A549 (cell line): ENCODE data around the gene SMAD9. TPM values are rescaled to one million over a fixed set of nuclear protein-coding genes. Genes with fewer than 3 reads are reported as not detected.

Source experiments
- ATAC-seq, 2 experiments: fragments of 200-7000 bp in 1 of 2; fragments of >200 bp in 1 of 2; cut with Nextera tagmentation in 1 of 2; cut with Tn5 transposase in 1 of 2; 3 replicates each; pipeline versions ENCODE4 v1.8.0 to v1.9.1; 2018 to 2020; ENCODE audit warnings: mild to moderate bottlenecking in 1 of 2, moderate library complexity in 1 of 2
- CTCF ChIA-PET: fragments of 300-600 bp; sonication (Branson Sonifier 250); formaldehyde crosslinking; extraction: SDS; loops from one replicate; lab custom pipeline; 2021; ENCODE audit warnings: antibody characterized with exemption, inconsistent platforms; lab: Yijun Ruan, JAX
- POLR2A ChIA-PET: fragments of 350-600 bp; formaldehyde crosslinking; extraction: SDS; loops from one replicate; lab custom pipeline; 2021; ENCODE audit warnings: antibody characterized with exemption, inconsistent platforms; lab: Yijun Ruan, JAX
- DNase-seq, 2 experiments: peaks; one replicate each; pipeline versions ENCODE4 v3.0.0 to v3.0.0-alpha.2; 2011 to 2016; ENCODE audit warnings: low read depth in 1 of 2, low spot score in 1 of 2
- FAIRE-seq: peaks from 2 replicates; lab custom pipeline; 2011; peaks lifted over from hg19 to GRCh38; lab: Jason Lieb, UNC
- H3K27ac ChIP-seq, 2 experiments: fragments of >200 bp; sonication (Bioruptor Twin); formaldehyde crosslinking; 3 replicates each; pipeline ENCODE4 v1.5.1; 2016 to 2017
- H3K4me1 ChIP-seq: fragments of >200 bp; sonication (Bioruptor Twin); formaldehyde crosslinking; 3 replicates; pipeline ENCODE4 v1.6.1; 2016
- H3K4me2 ChIP-seq: fragments of >200 bp; sonication (Bioruptor Twin); formaldehyde crosslinking; 3 replicates; pipeline ENCODE4 v1.6.1; 2016
- H3K4me3 ChIP-seq: fragments of >200 bp; sonication (Bioruptor Twin); formaldehyde crosslinking; 3 replicates; pipeline ENCODE4 v1.5.1; 2016
- H3K9me3 ChIP-seq: fragments of >200 bp; sonication (Bioruptor Twin); formaldehyde crosslinking; 3 replicates; pipeline ENCODE4 v1.6.1; 2016
- CBX8 ChIP-seq: fragments of 200-600 bp; sonication (generic); IDR thresholded peaks from 2 replicates; pipeline ENCODE4 v1.6.1; 2016
- CHD4 ChIP-seq: fragments of 200-600 bp; sonication (generic); IDR thresholded peaks from 2 replicates; pipeline ENCODE4 v1.6.1; 2016; ENCODE audit warnings: antibody characterized with exemption, mild to moderate bottlenecking, borderline replicate concordance
- EHF ChIP-seq: fragments of 250-450 bp; sonication (Bioruptor Pico); IDR thresholded peaks from 2 replicates; pipeline ENCODE4 v1.5.0; 2020; ENCODE audit warnings: mild to moderate bottlenecking
- FOSB ChIP-seq: fragments of 250-450 bp; sonication (Bioruptor Pico); IDR thresholded peaks from 2 replicates; pipeline ENCODE4 v1.5.0; 2020; ENCODE audit warnings: mild to moderate bottlenecking, moderate library complexity
- FOSL2 ChIP-seq, 2 experiments: fragments of 450-650 bp in 1 of 2; fragments of >200 bp in 1 of 2; sonication (Bioruptor Twin) in 1 of 2; formaldehyde crosslinking; IDR thresholded peaks; 2 replicates each; pipeline versions ENCODE4 v1.5.0 to v1.6.1; 2016 to 2020; ENCODE audit warnings: mild to moderate bottlenecking in 1 of 2, moderate library complexity in 1 of 2
- GATA3 ChIP-seq: IDR thresholded peaks from 2 replicates; pipeline ENCODE4 v1.6.1; 2012; ENCODE audit warnings: borderline replicate concordance
- HDAC2 ChIP-seq: fragments of 200-600 bp; sonication (generic); IDR thresholded peaks from 2 replicates; pipeline ENCODE4 v1.6.1; 2016
- HEYL ChIP-seq: fragments of 250-450 bp; sonication (Bioruptor Pico); IDR thresholded peaks from 2 replicates; pipeline ENCODE4 v1.8.0; 2021; ENCODE audit warnings: mild to moderate bottlenecking, moderate library complexity
- MYC ChIP-seq: IDR thresholded peaks from 2 replicates; pipeline ENCODE4 v1.6.1; 2012; ENCODE audit warnings: mild to moderate bottlenecking, inconsistent platforms, low read length, improper control_type of control experiment, borderline replicate concordance
- NFE2L2 ChIP-seq: fragments of 150-350 bp; conservative IDR thresholded peaks from 2 replicates; pipeline ENCODE4 v1.6.1; 2014; ENCODE audit warnings: low read length
- NPAS2 ChIP-seq: fragments of 250-450 bp; sonication (Bioruptor Pico); IDR thresholded peaks from 2 replicates; pipeline ENCODE4 v1.8.0; 2022; ENCODE audit warnings: mild to moderate bottlenecking, moderate library complexity, borderline replicate concordance
- POLR2A ChIP-seq: IDR thresholded peaks from 2 replicates; pipeline ENCODE4 v1.6.1; 2012; ENCODE audit warnings: mild to moderate bottlenecking, low read length
- RARB ChIP-seq: fragments of 250-450 bp; sonication (Bioruptor Pico); IDR thresholded peaks from 2 replicates; pipeline ENCODE4 v1.8.0; 2021; ENCODE audit warnings: mild to moderate bottlenecking, moderate library complexity
- RFX5 ChIP-seq: fragments of 450-650 bp; IDR thresholded peaks from 2 replicates; pipeline ENCODE4 v1.7.1; 2014; ENCODE audit warnings: antibody characterized with exemption, mild to moderate bottlenecking, moderate library complexity
- SREBF2 ChIP-seq: fragments of 450-650 bp; IDR thresholded peaks from 2 replicates; pipeline ENCODE4 v1.6.1; 2014; ENCODE audit warnings: mild to moderate bottlenecking, moderate library complexity
- TFCP2L1 ChIP-seq: fragments of 250-450 bp; sonication (Bioruptor Pico); IDR thresholded peaks from 2 replicates; pipeline ENCODE4 v1.5.0; 2021; ENCODE audit warnings: mild to moderate bottlenecking
- ZC3H11A ChIP-seq: fragments of 450-650 bp; IDR thresholded peaks from 2 replicates; pipeline ENCODE4 v1.6.1; 2014; ENCODE audit warnings: antibody characterized with exemption, mild to moderate bottlenecking
- ZNF302 ChIP-seq: fragments of 250-450 bp; sonication (Bioruptor Pico); IDR thresholded peaks from 2 replicates; pipeline ENCODE4 v1.9.0; 2021; ENCODE audit warnings: inconsistent platforms, mild to moderate bottlenecking, moderate library complexity
- WGBS: methylation state at CpG from one replicate; pipeline ENCODE4 v1.1.6; 2017; ENCODE audit errors: missing lambda C conversion rate; 5-methylcytosine and 5-hydroxymethylcytosine counted together
- polyA plus RNA-seq, 4 experiments: library from polyadenylated mRNA; depleted of rRNA in 3 of 4; stranded (reverse); fragments of >200 nt; fragmentation: RNase III in 1 of 4; extraction: RNeasy Plus Mini Kit Qiagen cat#74134 plus additional on column Dnase treatment in 1 of 4; gene quantifications; 2 replicates in 3 of 4; 3 replicates in 1 of 4; pipeline ENCODE4 v1.2.3, GENCODE V29; 2011 to 2017
- TF ChIP-seq, protein P1 (sequence below): fragments of 150-350 bp; IDR thresholded peaks from 2 replicates; pipeline ENCODE4 v1.6.1; 2014; ENCODE audit warnings: low read depth, mild to moderate bottlenecking, low read length
- TF ChIP-seq, protein P2 (sequence below): fragments of >200 bp; sonication (Bioruptor Twin); formaldehyde crosslinking; IDR thresholded peaks from 3 replicates; pipeline ENCODE4 v1.5.1; 2016
- TF ChIP-seq, protein P3 (sequence below): IDR thresholded peaks from 2 replicates; pipeline ENCODE4 v1.6.1; 2012

SMAD9 gene
- polyA plus RNA-seq, 2 of the 4 experiments (the other 2 are of a cell fraction), result 0.04 to 0.06 TPM

DNA sequence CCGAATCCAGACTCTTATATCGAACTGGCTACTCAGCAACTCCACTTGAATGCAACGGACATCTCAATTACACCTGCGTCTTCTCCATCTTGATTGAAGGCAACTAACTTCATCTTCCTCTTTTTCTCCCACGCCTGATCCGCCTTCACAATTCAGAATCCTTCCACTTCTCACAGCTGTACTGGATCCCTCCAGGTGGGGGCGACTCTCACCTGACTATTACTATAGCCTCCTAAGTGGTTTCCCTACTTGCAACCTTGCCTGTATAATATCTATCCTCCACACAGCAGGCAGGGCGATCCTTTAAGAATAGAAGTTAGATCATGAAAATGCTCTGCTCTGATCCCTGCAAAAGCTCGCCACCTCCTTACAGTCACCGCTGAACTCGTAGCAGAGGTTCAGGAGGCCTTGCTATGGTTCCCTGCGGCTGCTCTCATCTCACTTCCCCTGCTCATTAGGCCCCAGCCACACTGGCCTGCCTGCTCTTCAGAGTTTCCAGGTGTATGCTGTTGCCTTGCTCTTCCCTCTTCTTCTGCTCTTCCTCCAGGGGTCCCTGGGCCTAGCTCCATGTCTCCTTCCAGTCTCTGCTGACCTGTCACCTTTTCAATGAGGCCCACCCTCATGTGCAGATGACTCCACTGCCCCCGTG, 69.1 kb downstream of the SMAD9 start:
- no peak for DNase-seq
- Histone ChIP-seq H3K4me2 (no peak overlapping the region), H3K27ac (no peak overlapping the region), H3K4me1 (no peaks in the 10 kb centered on the region), H3K4me3 (no peak overlapping the region), H3K9me3 (no peaks in the 10 kb centered on the region)
- CTCF ChIA-PET, result no interaction called here
- 85% methylated on average over 12 of the region's 13 CpGs for WGBS
- ATAC-seq, result no peak
- POLR2A ChIA-PET, result no interaction called here
- no peak for FAIRE-seq
- TF ChIP-seq, protein P1, sequence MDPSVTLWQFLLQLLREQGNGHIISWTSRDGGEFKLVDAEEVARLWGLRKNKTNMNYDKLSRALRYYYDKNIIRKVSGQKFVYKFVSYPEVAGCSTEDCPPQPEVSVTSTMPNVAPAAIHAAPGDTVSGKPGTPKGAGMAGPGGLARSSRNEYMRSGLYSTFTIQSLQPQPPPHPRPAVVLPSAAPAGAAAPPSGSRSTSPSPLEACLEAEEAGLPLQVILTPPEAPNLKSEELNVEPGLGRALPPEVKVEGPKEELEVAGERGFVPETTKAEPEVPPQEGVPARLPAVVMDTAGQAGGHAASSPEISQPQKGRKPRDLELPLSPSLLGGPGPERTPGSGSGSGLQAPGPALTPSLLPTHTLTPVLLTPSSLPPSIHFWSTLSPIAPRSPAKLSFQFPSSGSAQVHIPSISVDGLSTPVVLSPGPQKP, result no peak
- TF ChIP-seq FOSB, result no peak
- TF ChIP-seq TFCP2L1 (CRISPR knock-in tag), result no peak
- TF ChIP-seq CHD4, result no peak
- no peak for TF ChIP-seq NPAS2 (CRISPR knock-in tag)
- no peak for TF ChIP-seq RFX5
- TF ChIP-seq HDAC2, result no peak
- no peak for TF ChIP-seq ZNF302 (CRISPR knock-in tag)
- TF ChIP-seq GATA3, result no peak
- no peak for TF ChIP-seq CBX8
- no peak for TF ChIP-seq POLR2A
- no peak for TF ChIP-seq MYC
- no peak for TF ChIP-seq RARB (CRISPR knock-in tag)
- TF ChIP-seq EHF (CRISPR knock-in tag), result no peak
- no peak for TF ChIP-seq SREBF2
- no peak for TF ChIP-seq FOSL2 (IDR thresholded peaks at IDR 0.05)
- no peak for TF ChIP-seq FOSL2 (CRISPR knock-in tag; IDR thresholded peaks at IDR 0.05)

DNA sequence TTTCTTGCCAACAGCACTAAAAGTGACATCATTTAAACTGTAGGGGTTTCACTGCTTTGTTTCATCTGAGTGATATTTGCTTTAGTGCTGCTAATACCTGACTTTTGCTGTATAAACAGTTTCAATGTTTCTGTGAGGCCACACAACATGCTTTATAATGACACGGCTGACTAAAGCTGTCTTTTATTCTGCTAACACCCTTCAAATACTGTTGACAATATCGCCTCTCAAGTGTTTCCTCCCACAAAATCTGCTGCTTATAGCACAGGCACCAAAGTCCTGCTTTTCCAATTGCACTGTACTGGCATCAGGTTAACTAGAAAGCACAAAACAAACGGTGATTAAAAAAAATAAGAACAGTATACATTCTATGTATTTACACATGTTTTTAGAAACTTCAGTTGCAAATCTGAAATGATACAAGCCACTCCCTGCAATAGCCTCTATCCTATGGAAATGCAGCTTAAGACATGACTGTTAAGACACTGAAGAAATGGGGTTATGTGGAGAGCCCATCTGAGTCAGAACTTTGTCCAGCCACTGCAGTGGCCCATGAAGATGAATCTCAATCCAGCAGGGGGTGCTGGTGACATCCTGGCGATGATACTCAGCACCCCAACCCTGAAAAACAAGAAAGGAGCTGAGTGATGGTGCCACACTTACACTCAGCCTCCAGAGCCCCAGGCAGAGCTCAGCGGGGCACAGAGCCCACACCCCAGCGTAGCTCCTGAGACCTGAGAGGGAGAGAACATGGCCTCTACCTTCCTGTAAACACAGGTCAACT, 71.6 kb downstream of the SMAD9 start:
- 50% methylated on average over 4 of the region's 6 CpGs for whole genome bisulfite sequencing
- H3K4me1 ChIP-seq, result no peaks in the 10 kb centered on the region
- H3K27ac ChIP-seq, result no peak overlapping the region
- FAIRE-seq (no peak), ATAC-seq (peak in 1 of 2 experiments; percentile 47; a peak in 3 of 6 replicates), DNase-seq (peak in 1 of 2 experiments; percentile 6)
- H3K4me3 ChIP-seq, result no peak overlapping the region
- TF ChIP-seq, protein P2, sequence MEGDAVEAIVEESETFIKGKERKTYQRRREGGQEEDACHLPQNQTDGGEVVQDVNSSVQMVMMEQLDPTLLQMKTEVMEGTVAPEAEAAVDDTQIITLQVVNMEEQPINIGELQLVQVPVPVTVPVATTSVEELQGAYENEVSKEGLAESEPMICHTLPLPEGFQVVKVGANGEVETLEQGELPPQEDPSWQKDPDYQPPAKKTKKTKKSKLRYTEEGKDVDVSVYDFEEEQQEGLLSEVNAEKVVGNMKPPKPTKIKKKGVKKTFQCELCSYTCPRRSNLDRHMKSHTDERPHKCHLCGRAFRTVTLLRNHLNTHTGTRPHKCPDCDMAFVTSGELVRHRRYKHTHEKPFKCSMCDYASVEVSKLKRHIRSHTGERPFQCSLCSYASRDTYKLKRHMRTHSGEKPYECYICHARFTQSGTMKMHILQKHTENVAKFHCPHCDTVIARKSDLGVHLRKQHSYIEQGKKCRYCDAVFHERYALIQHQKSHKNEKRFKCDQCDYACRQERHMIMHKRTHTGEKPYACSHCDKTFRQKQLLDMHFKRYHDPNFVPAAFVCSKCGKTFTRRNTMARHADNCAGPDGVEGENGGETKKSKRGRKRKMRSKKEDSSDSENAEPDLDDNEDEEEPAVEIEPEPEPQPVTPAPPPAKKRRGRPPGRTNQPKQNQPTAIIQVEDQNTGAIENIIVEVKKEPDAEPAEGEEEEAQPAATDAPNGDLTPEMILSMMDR, result no peak
- TF ChIP-seq POLR2A (no peak), HEYL (CRISPR knock-in tag) (no peak), RFX5 (no peak), ZC3H11A (no peak), NFE2L2 (no peak), NPAS2 (CRISPR knock-in tag) (no peak), TFCP2L1 (CRISPR knock-in tag) (no peak), ZNF302 (CRISPR knock-in tag) (no peak), FOSB (no peak)
- TF ChIP-seq, protein P3, sequence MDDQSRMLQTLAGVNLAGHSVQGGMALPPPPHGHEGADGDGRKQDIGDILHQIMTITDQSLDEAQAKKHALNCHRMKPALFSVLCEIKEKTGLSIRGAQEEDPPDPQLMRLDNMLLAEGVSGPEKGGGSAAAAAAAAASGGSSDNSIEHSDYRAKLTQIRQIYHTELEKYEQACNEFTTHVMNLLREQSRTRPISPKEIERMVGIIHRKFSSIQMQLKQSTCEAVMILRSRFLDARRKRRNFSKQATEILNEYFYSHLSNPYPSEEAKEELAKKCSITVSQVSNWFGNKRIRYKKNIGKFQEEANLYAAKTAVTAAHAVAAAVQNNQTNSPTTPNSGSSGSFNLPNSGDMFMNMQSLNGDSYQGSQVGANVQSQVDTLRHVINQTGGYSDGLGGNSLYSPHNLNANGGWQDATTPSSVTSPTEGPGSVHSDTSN, result no peak
- CTCF ChIA-PET, result interaction anchor here (1.0 to 1.4 kb wide), 2 partner anchors 10 to 37 kb away, joined by 3 to 8 read pairs; no protein-coding TSS in a partner anchor
- POLR2A ChIA-PET, result no interaction called here
- no peaks in the 10 kb centered on the region for H3K9me3 ChIP-seq
- no peak overlapping the region for H3K4me2 ChIP-seq
